ENCODE measurements around the gene PYM1.
"Not testable (repeated sequence)": the region's sequence is repeated elsewhere in the genome, so short reads cannot be mapped to it uniquely, and the experiment has no call there.

PYM1 gene

GRCh38 chr12:55940065-55940732 is 12.5 kb upstream of the PYM1 start:
- in situ Hi-C loops (cut with MboI; ENCODE audit: low sequenced_read_pairs): no loop called here

- in situ Hi-C loops (cut with MboI; ENCODE audit: low sequenced_read_pairs): no loop called here
These were observed 11.3 kb upstream of the PYM1 start for GRCh38 chr12:55938826-55939501.

DNA sequence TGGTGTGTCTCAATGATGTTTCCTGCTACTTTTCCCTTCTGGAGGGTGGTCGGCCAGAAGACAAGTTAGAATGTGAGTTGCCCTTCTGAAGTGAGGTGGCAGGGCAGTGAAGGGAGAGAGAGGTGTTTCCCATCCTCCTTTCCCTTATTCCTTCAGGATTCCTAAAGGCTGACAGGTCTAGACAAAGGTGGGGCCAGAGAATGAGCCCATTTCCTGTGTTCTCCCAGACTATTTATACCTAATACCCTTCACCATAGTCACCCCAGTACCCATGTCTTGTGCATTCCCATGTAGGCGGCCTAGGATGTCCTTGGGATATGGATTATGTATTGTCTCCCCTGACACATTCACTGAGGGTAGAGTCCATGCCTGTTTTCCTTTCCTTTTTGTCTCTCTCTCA is 10.3 kb upstream of the PYM1 start:
- in situ Hi-C loops (cut with MboI; ENCODE audit: low sequenced_read_pairs): no loop called here

- in situ Hi-C loops (cut with MboI; ENCODE audit: low sequenced_read_pairs): no loop called here
These were observed 8.1 kb upstream of the PYM1 start for GRCh38 chr12:55935738-55936151.

DNA sequence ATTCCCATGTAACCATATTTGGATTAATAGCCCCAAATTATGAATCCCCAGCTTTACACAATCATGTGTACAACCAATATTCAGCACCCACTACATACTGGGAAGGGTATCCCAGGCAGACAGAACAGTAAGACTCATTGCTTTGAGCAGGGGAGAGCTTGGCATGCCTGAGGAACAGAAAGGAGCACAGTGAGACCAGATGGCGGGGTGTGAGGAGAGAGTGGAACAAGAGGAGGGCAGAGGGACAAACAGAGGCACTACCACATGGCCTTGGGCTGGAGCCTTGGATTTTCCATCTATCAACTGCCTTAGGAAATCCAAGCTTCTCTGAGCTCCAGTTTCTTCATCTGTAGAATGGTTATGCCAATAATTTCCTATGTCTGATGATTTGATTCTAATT is 7.1 kb upstream of the PYM1 start:
- in situ Hi-C loops (cut with MboI; ENCODE audit: low sequenced_read_pairs): no loop called here

DNA sequence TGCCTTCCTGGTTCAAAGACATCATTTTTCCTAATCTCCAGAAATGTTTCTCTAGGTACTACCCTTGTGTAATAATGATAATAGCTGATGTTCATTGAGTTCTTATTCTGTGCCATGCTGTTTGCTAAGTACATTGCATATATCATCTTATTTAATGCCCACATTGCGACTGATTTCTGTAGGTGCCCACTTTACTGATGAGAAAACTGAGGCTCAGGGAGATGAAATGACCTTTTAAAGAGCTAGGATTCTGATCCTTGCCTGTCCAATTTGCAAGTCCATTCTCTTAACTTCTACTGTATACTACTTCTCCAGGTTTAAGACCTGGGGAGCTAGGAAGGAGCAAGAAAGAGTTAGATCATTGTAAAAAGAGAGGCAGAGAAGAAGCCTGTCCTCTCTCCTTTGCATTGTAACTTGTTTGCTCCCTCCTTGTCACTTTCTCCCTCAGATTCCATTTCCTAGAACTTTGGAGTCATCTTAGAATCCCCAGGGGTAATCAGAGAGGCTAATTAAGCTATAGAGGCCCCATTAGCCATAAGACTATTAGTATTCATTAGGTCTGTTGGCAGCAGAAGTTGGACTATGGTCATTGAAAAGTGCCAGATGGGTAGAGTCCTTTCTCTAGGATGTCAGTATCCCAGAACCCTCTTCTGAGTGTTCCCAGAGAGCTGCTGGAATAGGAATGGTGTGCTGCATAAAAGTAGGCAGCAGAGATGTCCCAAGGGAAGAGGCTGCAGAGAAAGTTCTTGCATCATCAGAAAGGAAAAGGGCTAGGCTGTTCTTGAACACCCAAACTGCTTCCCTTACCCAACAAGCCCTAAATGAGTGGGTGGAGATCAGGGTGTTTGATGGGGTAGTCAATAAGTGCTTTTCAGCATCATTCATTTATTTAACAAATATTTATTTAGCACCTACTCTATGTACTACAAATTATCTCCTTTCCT is 6.4 kb upstream of the PYM1 start:
- in situ Hi-C loops (cut with MboI; ENCODE audit: low sequenced_read_pairs): no loop called here

GRCh38 chr12:55933169-55933798 is 5.6 kb upstream of the PYM1 start:
- in situ Hi-C loops (cut with MboI; ENCODE audit: low sequenced_read_pairs): no loop called here

DNA sequence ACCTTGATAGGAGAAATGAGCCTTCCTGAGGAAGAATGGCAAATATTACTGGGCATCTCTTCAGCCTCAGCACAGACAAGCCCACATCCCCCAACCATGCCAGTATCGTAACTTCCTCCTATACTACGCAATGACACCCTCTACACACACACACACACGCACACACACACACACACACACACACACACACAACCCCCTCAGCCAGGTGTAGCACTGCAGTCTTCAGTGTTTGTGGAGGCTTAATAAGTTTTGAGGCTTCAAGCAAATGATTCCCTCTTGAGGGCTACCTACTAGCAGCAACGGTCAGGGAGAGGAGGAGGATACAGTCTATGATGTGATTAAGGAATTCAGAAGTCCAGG is 4.8 kb upstream of the PYM1 start:
- in situ Hi-C loops (cut with MboI; ENCODE audit: low sequenced_read_pairs): no loop called here

DNA sequence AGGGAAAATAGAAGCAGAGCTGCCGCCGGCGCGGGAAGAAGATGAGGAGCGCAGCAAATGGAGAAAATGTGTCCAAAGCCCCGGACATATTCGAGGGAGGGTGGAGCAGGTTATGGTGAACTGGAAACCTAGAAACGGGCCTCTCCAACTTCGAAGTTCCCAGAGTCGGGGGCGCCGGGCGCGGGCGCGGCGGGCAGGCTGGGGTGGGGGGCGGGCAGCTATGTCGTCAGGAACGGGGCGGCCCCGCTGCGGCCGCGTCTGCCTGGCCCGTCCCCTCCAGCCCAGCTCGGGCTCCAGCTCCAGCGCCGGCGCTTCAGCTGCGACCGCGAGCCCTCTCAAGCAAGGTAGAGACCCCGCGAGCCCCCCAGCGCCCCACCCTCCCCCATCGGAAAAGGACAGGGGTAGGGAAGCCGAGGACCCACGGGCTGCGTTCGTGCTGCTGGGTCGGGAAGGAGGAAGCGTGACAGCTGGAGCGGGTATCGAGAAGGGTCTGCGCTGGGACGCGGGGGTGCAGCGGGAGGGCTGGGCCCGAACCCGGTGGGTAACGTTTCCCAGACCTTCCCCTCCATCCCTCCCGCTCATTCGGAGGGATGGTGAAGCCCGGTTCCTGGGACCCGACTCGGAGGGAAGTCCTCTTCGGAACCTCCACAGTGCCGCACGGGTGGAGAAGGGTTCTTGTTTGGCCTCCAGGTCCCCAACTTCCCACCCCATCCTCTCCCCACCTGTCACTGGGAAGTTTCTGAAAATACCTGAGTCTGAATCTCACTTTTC is 4.3 kb upstream of the PYM1 start:
- in situ Hi-C loops (cut with MboI; ENCODE audit: low sequenced_read_pairs): no loop called here

GRCh38 chr12:55931317-55931779 is 3.7 kb upstream of the PYM1 start:
- in situ Hi-C loops (cut with MboI; ENCODE audit: low sequenced_read_pairs): no loop called here

DNA sequence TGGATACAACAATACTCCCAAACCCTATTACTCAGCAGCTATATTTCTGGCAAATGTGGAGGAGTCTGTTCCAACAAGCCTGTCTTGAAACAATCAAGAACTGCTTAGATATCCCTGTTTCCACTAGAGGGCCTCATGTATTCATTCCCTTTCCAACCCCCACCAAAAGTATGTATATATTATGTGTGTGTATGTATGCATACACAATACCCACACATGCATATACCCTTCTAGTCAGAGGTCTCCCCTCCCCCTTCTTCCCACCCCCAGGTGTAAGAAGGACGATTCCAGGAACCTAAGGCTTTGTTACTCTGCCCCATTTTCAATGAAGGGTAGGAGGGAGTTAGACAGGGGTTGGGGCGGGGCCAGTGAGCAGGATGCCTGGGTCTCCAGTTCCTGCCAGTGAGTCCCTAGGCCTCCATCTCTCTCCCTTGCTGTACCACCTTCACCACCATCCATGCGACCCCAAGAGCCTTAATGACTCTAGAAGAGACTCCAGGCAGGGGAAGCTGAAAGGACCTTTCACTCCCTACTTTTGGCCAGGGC is 3.1 kb upstream of the PYM1 start, which contains the start of gene DGKA:
Gene DGKA, plus strand, starts transcription at position 392 of the 546 bp plus-strand sequence. CDS start 5,342 bp downstream, outside the sequence.
- in situ Hi-C loops (cut with MboI; ENCODE audit: low sequenced_read_pairs): no loop called here

GRCh38 chr12:55929306-55929791 is 1.7 kb upstream of the PYM1 start:
- in situ Hi-C loops (cut with MboI; ENCODE audit: low sequenced_read_pairs): no loop called here

GRCh38 chr12:55926738-55927587 is 731 bp downstream of the PYM1 start:
- in situ Hi-C loops (cut with MboI; ENCODE audit: low sequenced_read_pairs): no loop called here

DNA sequence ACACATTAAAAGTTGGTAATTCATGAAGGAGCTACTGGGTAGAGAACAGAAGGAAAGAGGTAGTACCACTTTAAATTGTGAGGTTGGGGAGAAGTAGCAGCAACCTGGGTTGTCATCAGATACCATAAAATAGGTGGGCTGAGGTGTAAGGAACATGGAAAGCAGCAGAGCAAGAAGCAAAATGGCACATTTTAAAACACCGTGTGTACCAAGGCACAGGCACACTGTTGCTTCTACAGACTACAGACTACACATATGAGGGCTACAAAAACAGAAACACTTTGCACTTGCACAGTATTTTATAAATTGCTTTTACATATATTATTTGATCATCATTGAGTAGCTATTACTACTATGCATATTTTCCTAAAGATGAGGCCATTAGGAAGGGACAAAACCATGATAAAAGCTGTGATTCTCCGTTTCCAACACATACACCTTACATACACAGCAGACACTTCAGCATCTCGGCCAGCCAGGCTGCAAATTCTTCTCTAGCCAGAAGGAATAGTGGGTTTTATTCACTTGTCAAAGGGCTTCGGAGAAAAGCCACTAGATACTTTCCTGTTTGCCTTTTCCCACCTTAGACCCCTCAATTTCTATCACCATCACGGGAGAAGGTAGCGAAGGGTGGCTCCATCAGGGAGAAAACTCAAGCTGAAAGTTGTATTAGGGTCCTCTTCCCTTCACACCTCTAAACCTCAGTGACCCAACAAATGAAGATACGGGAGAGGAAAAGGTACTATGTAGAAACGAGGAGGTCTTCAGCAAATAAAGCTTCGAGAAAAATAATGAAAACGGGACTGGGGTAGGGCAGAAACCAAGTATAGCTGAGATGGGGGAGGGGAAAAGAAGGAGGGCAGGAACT is 1.6 kb downstream of the PYM1 start:
- in situ Hi-C loops (cut with MboI; ENCODE audit: low sequenced_read_pairs): no loop called here

DNA sequence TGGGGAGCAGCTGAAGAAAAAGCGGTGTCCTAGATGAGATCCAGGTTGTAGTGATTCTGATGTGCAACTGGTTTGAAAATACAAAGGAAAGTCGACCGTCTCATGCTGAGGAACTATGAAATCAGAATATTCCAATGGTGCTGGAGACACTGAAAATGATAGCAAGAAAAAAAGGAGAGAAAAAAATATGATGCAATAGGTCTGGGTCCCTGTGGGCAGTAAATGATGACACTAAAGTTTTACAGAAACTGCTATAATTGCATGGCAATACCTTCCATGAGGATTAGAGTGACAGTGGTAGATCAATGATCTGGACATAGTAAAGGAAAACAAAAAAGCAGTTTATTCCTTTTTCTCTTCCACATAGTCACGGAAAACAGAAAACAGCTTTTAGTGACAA is 2.3 kb downstream of the PYM1 start:
- in situ Hi-C loops (cut with MboI; ENCODE audit: low sequenced_read_pairs): no loop called here

DNA sequence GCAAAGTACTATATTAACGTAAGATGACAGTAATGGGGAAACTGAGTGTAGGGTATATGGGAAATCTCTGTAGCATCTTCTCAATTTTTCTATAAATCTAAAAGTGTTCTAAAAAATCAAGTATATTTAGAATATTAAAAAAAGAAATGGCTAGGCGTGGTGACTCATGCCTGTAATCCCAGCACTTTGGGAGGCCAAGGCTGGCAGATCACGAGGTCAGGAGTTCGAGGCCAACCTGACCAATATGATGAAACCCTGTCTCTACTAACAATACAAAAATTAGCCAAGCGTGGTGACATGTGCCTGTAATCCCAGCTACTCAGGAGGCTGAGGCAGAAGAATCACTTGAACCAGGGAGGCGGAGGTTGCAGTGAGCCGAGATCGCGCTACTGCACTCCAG is 4.0 kb downstream of the PYM1 start:
- in situ Hi-C loops (cut with MboI; ENCODE audit: low sequenced_read_pairs): not testable (repeated sequence)

GRCh38 chr12:55922126-55922525 is 5.6 kb downstream of the PYM1 start:
- in situ Hi-C loops (cut with MboI; ENCODE audit: low sequenced_read_pairs): no loop called here

DNA sequence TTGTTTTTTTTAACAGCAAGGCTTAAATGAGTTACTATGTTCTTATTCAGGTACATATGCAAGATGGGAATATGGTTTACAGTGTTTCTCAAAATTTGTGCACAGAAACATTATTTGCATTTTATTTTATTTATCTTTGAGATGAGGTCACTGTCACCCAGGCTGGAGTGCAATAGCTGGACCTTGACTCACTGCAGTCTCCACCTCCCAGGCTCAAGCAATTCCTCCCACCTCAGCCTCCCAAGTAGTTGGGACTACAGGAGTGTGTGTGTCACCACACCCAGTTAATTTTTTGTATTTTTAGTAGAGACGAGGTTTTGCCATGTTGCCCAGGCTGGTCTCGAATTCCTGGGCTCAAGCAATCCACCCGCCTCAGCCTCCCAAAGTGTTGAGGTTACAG is 8.7 kb downstream of the PYM1 start:
- in situ Hi-C loops (cut with MboI; ENCODE audit: low sequenced_read_pairs): not testable (repeated sequence)

All from HL-60/S4 treated with retinoic acid at 250 ng/mL for 4 days and 3 days (cell line).